ENCODE data around the gene PRDM11.

Gene PRDM11

GRCh38 chr11:45212566-45213315, 66.3 kb downstream of the PRDM11 start:
- FAIRE-seq = no peak

DNA sequence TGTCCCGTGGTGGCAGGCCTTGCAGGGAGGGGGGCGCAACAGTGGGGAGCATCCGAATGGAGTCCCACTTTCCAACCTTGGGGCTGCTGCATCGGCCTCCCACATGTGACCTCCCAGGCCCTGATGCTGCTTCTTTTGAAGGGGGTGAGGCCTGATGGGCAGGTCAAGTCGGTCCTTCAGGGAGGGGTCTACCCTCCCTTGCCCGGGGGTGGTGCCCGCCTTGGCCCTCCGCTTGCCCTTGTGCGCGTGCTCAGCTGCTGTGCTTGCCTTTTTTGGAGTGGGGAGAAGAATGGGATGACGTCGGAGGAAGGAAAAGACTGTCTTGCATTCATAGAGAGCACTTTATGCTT, 66.9 kb downstream of the PRDM11 start:
- FAIRE-seq = no peak

GRCh38 chr11:45213717-45214116, 67.3 kb downstream of the PRDM11 start:
- FAIRE-seq = no peak

DNA sequence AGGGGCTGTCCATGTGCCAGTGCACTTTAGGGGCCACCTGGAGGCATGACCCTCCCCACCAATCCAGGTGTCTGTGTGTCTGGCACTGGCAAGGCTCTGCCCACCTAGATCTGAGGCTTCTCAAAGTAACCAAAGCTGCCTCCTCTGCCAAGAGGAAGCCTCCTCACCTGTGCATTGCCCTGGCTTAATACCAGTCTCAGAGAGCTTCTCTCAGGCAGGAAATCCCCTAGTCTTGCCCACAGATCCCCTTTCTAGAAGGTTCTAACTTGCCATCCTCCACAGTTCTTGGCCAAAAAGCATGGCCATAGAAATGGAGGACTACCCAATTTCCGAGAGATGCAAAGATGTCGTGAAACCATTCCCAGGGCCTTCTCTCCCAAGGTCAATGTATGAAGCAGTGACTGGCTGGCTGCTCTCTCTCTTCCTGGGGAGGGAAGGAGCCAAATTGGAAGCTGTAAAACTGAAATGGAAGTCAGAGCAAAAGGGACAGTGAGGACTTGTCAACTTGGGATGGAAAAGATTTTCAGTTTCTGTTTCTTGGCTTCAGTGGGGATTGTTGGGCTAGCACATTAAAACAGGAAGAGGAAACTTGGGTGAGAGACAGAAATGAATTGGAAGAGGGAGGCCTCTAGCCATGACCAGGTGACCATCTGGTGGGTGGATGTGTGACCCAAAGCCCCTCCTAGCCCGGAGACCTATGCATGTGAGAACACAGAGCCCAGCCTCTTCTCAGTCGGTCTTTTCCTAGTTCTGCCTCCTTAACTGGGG, 68.8 kb downstream of the PRDM11 start:
- FAIRE-seq = no peak

GRCh38 chr11:45216031-45216430, 69.6 kb downstream of the PRDM11 start:
- FAIRE-seq = no peak

DNA sequence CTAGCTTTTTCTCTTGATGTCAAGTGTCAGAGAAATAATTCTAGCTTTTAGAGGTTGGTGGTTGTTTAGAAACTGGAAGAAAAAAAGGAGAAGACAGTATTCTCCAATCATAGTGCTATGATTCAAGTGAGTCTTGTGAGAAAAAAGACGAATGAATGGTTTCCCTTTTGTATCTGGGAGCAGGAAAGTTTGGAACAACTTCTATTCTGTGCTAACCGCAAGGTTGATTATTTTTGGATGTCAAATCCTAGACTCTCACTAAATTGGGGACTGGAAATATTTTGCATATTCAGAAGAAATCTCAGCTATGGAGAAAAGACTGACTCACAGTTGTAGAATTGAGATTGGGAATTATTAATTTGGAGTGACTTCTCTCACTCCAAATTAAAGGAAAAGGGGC, 70.5 kb downstream of the PRDM11 start:
- no peak for FAIRE-seq

- no peak for FAIRE-seq
Observed at GRCh38 chr11:45217991-45218390, 71.6 kb downstream of the PRDM11 start.

DNA sequence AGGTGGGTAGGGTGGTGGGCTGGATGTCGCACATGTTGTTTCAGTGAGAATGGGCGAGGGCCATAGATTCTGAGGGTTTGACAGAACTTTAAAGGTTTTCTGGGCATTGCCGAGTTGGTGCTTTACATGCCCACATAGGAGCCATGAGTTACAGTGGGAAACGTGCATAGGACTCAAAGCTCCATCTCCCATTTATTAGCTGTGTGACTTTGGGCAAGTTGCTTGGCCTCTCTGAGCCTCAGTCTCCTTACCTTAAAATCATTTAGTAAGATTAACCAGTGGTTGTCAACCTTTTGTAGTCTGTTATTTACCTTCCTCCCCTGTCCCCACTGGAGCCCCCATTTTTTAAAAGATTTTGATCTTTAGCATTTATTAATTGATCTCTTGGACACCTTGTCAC, 72.3 kb downstream of the PRDM11 start:
- no peak for FAIRE-seq

DNA sequence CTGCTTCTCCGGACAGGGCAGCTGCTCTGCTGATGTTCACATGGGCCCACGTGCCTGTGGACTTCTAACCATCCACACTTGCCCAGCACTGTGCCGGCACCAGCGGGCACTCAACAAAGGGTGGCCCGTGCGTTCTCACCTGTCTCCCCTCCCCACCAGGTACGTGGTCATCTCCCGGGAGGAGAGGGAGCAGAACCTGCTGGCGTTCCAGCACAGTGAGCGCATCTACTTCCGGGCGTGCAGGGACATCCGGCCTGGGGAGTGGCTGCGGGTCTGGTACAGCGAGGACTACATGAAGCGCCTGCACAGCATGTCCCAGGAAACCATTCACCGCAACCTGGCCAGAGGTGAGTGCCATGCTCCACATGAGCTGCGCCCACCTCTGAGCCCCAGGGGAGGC, 73.0 kb downstream of the PRDM11 start:
- FAIRE-seq = no peak

GRCh38 chr11:45223496-45223895, 77.1 kb downstream of the PRDM11 start:
- no peak for FAIRE-seq

DNA sequence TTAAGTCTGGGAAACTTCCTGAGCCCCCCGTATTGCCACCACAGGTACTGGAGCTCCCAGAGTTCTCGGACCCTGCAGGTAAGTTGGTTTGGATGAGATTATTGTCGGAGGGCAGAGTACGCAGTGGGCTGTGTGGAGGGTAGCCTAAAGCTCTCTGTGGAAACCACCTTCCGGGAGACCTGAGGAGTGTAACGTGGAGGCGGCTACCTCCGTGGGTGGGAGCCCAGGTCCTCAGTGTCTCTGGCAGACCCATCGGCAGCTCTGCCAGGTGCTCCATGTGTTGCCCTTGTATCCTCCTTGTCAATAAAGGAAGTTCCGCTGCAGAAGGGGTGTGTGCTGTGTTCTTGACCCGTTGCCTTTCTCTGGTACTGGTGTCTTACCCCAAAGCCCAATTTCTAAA, 78.3 kb downstream of the PRDM11 start:
- FAIRE-seq = no peak

GRCh38 chr11:45225277-45225676, 78.8 kb downstream of the PRDM11 start:
- no peak for FAIRE-seq

DNA sequence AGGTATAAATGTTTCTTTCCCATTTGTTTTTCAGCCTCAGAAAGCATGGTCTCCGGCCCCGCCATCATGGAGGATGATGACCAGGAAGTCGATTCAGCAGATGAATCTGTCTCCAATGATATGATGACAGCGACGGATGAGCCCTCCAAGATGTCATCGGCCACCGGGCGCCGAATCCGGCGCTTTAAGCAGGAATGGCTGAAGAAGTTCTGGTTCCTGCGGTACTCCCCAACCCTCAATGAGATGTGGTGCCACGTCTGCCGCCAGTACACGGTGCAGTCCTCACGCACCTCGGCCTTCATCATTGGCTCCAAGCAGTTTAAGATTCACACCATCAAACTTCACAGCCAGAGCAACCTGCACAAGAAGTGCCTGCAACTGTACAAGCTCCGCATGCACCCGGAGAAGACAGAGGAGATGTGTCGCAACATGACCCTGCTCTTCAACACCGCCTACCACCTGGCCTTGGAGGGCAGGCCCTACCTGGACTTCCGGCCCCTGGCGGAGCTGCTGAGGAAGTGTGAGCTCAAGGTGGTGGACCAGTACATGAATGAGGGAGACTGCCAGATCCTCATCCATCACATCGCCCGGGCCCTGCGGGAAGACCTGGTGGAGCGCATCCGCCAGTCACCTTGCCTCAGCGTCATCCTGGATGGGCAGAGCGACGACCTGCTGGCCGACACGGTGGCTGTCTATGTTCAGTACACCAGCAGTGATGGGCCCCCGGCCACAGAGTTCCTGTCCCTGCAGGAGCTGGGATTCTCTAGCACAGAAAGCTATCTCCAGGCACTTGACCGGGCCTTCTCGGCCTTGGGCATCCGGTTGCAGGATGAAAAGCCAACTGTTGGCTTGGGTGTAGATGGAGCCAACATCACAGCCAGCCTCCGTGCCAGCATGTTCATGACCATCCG, 79.8 kb downstream of the PRDM11 start:
- FAIRE-seq = no peak

DNA sequence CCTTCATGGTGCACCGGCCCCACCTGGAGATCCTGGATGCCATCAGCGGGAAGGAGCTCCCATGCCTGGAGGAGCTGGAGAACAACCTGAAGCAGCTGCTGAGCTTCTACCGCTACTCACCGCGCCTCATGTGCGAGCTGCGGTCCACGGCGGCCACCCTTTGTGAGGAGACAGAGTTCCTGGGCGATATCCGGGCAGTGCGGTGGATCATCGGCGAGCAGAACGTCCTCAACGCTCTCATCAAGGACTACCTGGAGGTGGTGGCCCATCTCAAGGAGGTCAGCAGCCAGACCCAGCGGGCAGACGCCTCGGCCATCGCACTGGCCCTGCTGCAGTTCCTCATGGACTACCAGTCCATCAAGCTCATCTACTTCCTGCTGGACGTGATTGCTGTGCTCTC, 80.5 kb downstream of the PRDM11 start:
- no peak for FAIRE-seq

GRCh38 chr11:45227836-45228235, 81.4 kb downstream of the PRDM11 start:
- no peak for FAIRE-seq

DNA sequence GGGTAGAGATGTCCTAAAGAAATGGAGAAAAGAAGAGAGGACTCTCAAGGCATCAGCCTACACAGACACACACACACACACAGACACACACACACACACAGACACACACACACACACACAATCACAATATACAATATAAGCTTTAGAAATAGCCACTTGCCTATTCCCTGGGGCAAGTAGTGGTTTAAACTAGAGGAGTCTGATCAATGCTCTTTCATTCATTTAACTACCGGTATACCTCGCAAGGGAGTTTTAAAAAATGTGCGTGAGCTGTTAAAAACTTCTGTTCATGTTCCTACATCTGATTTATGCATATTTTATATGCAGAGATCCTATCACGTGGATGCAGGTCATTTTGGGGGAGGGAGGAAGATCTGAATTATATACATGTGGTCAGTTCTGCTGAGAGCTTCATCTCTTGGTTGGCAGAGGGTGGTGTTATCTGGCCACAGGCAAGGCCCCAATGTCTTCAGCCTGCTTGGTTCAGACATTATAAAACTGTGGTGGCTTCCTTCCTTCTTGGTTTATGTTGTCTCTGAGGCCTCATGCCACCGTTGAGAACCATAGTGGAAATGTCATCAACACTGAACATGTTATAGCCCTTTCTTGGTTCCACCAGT, 83.1 kb downstream of the PRDM11 start:
- no peak for FAIRE-seq

DNA sequence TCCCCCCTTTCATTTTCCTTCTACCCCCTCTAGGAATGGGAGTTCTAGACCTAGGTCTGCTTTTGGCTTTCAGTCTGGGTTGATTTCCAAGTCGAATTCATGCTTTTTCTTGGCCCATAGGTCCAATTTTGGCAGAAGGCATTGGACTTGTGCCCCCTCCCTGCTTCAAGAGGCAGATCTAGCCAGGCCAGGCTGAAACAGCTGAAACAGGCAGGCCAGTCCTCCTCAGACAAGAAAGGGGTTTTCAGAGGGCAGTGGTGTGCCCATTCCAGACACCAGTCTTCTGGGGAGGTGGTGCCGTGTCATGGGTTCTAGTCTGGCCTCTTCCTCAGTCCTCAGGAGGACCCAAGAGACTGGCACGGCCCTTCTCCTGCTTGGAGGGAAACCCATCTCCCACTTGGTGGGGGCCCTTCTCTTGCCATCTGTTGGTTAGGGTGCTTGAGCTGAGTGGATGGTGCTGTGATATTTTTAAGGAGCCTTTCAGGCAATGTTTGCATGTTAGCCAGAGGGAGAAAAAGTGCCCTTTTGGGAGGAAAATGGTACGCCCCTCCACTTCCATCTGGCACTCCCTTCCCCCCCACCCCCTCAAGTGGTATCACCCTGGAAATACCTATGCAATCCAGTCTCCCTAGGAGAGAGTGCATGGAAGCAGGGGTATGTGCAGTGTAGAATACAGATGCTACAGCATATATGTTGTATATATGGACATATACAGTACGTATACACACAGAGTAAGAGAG, 86.1 kb downstream of the PRDM11 start:
- FAIRE-seq = no peak

GRCh38 chr11:45233121-45233803, 86.8 kb downstream of the PRDM11 start:
- no peak for FAIRE-seq

GRCh38 chr11:45233804-45234170, 87.3 kb downstream of the PRDM11 start:
- FAIRE-seq = no peak

GRCh38 chr11:45234306-45235006, 88.0 kb downstream of the PRDM11 start:
- FAIRE-seq = no peak

DNA sequence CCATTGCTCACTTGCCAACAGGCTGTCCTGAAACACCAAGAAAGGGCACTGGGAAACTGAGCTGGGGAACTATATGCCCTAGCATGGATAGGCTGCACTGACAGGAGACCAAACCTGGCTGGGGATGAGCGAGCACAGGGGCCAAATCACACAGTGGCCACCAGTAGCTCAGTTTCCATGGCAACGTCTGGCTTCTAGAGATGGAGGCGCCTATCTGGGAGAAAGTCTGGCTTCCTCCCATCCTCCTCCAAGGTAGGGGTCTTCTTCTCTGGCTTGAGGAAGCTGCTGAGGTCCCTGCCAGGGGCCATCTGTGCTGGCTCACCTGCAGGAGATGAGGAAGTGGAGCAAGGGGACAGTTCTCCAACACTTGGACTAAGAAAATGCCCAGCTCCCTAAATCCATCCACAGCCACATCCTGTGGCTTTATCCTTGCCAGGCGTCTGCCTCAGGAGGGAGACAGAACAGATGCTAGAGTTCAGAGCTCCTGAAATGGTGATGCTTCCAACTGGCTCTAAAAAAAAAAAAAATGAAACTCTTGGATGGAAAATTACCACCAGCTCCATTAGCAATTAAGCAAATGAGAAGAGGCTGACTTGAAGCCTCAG, 91.4 kb downstream of the PRDM11 start:
- no peak for FAIRE-seq

Measured in endometrium (tissue), 2 donors.